Fibroblast of the aortic adventitia (primary cell): ENCODE data around the gene GLS2. TPM values are rescaled to one million over a fixed set of nuclear protein-coding genes. Genes with fewer than 3 reads are reported as not detected.
A peak's percentile ranks its signal among the peaks of the same experiment; 100 is the strongest.

ENCODE experiments used
- DNase-seq: peaks from one replicate; pipeline ENCODE4 v3.0.0-alpha.2; 2010; ENCODE audit warnings: low read depth
- H3K4me3 ChIP-seq: 2 replicates; pipeline ENCODE4 v1.5.1; 2011; ENCODE audit warnings: low read depth, mild to moderate bottlenecking, control low read depth, low read length, moderate library complexity
- CTCF ChIP-seq: IDR thresholded peaks from 2 replicates; pipeline ENCODE4 v1.5.1; 2011; ENCODE audit warnings: mild to moderate bottlenecking, low read length, control low read depth, inconsistent platforms; ENCODE audit not compliant: insufficient read depth
- total RNA-seq: library from RNA; depleted of rRNA; stranded (reverse); fragments of >200 nt; gene quantifications from 2 replicates; pipeline ENCODE4 v1.2.3, GENCODE V29; 2012; ENCODE audit warnings: low replicate concordance

The GLS2 gene
- total RNA-seq: 0.36 TPM in 1 of 2 replicates, not detected in the other

GRCh38 chr12:56488041-56488955, at the start of gene GLS2:
TSS of gene GLS2 (minus strand) at chr12:56488161. CDS start at chr12:56488118, 43 bp downstream.
- peak within 1 kb of the TSS; percentile 62 for H3K4me3 ChIP-seq
- no peak for TF ChIP-seq CTCF
- peak; percentile 79 for DNase-seq

GRCh38 chr12:56537546-56537945, 49.6 kb upstream of the GLS2 start:
- no peak for TF ChIP-seq CTCF
- DNase-seq: no peak
- no peak overlapping the region for H3K4me3 ChIP-seq

GRCh38 chr12:56530390-56531055, 42.6 kb upstream of the GLS2 start:
- no peak for TF ChIP-seq CTCF
- no peak overlapping the region for H3K4me3 ChIP-seq
- DNase-seq: no peak

- peak; percentile 27 for DNase-seq
- no peak overlapping the region for H3K4me3 ChIP-seq
- TF ChIP-seq CTCF: no peak
These were observed 41.7 kb upstream of the GLS2 start for GRCh38 chr12:56529656-56530055.

GRCh38 chr12:56528846-56529245, 40.9 kb upstream of the GLS2 start:
- no peak for TF ChIP-seq CTCF
- DNase-seq: peak; percentile 51
- no peak overlapping the region for H3K4me3 ChIP-seq

GRCh38 chr12:56522411-56523193, 34.6 kb upstream of the GLS2 start:
- H3K4me3 ChIP-seq: peak overlapping the region; percentile 77
- DNase-seq: peak; percentile 46
- TF ChIP-seq CTCF: no peak
